Gastroesophageal sphincter (tissue), 3 donors: Measurements from ENCODE around the gene MUC6.

Experiments used
- EP300 ChIP-seq: sonication (generic); formaldehyde crosslinking; IDR thresholded peaks from one replicate; pipeline ENCODE4 v1.6.1; 2017; ENCODE audit warnings: antibody characterized with exemption, mild to moderate bottlenecking
- POLR2A ChIP-seq, 2 donors: fragments of 450-650 bp; IDR thresholded peaks; one replicate each; pipeline ENCODE4 v1.6.1; 2017; ENCODE audit warnings: antibody characterized with exemption in 2 of 2, mild to moderate bottlenecking in 2 of 2, moderate library complexity in 1 of 2
- POLR2AphosphoS5 ChIP-seq: sonication (generic); formaldehyde crosslinking; IDR thresholded peaks from one replicate; pipeline ENCODE4 v1.6.1; 2017; ENCODE audit warnings: antibody characterized with exemption
- TF ChIP-seq, protein P1 (sequence below), 4 experiments: fragments of 200-600 bp in 2 of 4; fragments of 450-650 bp in 2 of 4; sonication (generic) in 1 of 4; IDR thresholded peaks; one replicate each; pipeline ENCODE4 v1.5.1; 2017 to 2019; ENCODE audit warnings: antibody characterized with exemption in 4 of 4, mild to moderate bottlenecking in 2 of 4, moderate library complexity in 2 of 4

GRCh38 chr11:977830-978720, 58.4 kb downstream of the MUC6 start:
- TF ChIP-seq, protein P1, sequence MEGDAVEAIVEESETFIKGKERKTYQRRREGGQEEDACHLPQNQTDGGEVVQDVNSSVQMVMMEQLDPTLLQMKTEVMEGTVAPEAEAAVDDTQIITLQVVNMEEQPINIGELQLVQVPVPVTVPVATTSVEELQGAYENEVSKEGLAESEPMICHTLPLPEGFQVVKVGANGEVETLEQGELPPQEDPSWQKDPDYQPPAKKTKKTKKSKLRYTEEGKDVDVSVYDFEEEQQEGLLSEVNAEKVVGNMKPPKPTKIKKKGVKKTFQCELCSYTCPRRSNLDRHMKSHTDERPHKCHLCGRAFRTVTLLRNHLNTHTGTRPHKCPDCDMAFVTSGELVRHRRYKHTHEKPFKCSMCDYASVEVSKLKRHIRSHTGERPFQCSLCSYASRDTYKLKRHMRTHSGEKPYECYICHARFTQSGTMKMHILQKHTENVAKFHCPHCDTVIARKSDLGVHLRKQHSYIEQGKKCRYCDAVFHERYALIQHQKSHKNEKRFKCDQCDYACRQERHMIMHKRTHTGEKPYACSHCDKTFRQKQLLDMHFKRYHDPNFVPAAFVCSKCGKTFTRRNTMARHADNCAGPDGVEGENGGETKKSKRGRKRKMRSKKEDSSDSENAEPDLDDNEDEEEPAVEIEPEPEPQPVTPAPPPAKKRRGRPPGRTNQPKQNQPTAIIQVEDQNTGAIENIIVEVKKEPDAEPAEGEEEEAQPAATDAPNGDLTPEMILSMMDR (IDR thresholded peaks at IDR 0.05) = no peak
- TF ChIP-seq POLR2A (IDR thresholded peaks at IDR 0.05) (no peak), POLR2AphosphoS5 (no peak), EP300 (no peak)
